Lower leg skin (tissue), 4 donors: Measurements from ENCODE around the gene NUDT19. TPM values are rescaled to one million over a fixed set of nuclear protein-coding genes. Genes with fewer than 3 reads are reported as not detected.
"Not testable (repeated sequence)": the region's sequence is repeated elsewhere in the genome, so short reads cannot be mapped to it uniquely, and the experiment has no call there.

Source experiments
- DNase-seq, 2 donors: peaks; one replicate each; pipeline ENCODE4 v3.0.0-alpha.2; 2019; ENCODE audit warnings: low spot score in 2 of 2
- H3K4me3 ChIP-seq: fragments of 200-600 bp; sonication (generic); 2 replicates; pipeline ENCODE4 v1.5.1; 2017; ENCODE audit warnings: mild to moderate bottlenecking, low read depth; ENCODE audit not compliant: poor library complexity, severe bottlenecking
- CTCF ChIP-seq, 3 donors: fragments of 450-650 bp; IDR thresholded peaks; one replicate each; pipeline ENCODE4 v1.5.1; 2016; ENCODE audit warnings: antibody characterized with exemption in 3 of 3, mild to moderate bottlenecking in 3 of 3, moderate library complexity in 2 of 3
- POLR2A ChIP-seq, 2 donors: fragments of 450-650 bp; IDR thresholded peaks; one replicate each; pipeline ENCODE4 v1.6.1; 2016 to 2017; ENCODE audit warnings: antibody characterized with exemption in 2 of 2, mild to moderate bottlenecking in 1 of 2, moderate library complexity in 1 of 2
- WGBS, 2 donors: methylation state at CpG; one replicate each; pipeline ENCODE4 v1.1.5; 2018; 5-methylcytosine and 5-hydroxymethylcytosine counted together
- intact Hi-C: fragments of 100-400 bp; cut with DNase I; formaldehyde crosslinking; loops from one replicate; pipeline ENCODE4 v1.15.0; 2023; ENCODE audit warnings: low total_unique reads
- total RNA-seq, 4 donors: library from RNA; depleted of rRNA; stranded (reverse); fragments of >200 nt; gene quantifications; one replicate each; pipeline ENCODE4 v1.1.0, GENCODE V29; 2016

The NUDT19 gene
- total RNA-seq, 4 donors from 2014 or later = 14.8 to 19.2 (median 18.6) TPM

GRCh38 chr19:32688311-32688710, 3.3 kb upstream of the NUDT19 start:
- DNase-seq = no peak
- TF ChIP-seq CTCF (IDR thresholded peaks at IDR 0.05) (no peak), POLR2A (IDR thresholded peaks at IDR 0.05) (no peak)
- no peak overlapping the region for H3K4me3 ChIP-seq
- WGBS, 2 donors = 58 to 68% methylated on average over 1 of the region's 1 CpG
- intact Hi-C loops = no loop called here

GRCh38 chr19:32691952-32692726, 518 bp downstream of the NUDT19 start:
- 0% methylated on average over 2 to 78 of the region's 93 CpGs for WGBS, 2 donors
- TF ChIP-seq POLR2A (IDR thresholded peaks at IDR 0.05) (no peak), CTCF (IDR thresholded peaks at IDR 0.05) (no peak)
- H3K4me3 ChIP-seq = peak overlapping the region; percentile 75
- DNase-seq = peak; percentile 45 to 91
- intact Hi-C loops = no loop called here

GRCh38 chr19:32692727-32693061, 1.1 kb downstream of the NUDT19 start:
- intact Hi-C loops = no loop called here
- 4 to 18% methylated on average over 5 to 7 of the region's 7 CpGs for WGBS, 2 donors
- peak overlapping the region; percentile 75 for H3K4me3 ChIP-seq
- DNase-seq = no peak
- TF ChIP-seq POLR2A (IDR thresholded peaks at IDR 0.05) (no peak), CTCF (IDR thresholded peaks at IDR 0.05) (no peak)

- DNase-seq, intact Hi-C loops, H3K4me3 ChIP-seq: not testable (repeated sequence)
- WGBS, 2 donors = 85 to 88% methylated on average over 20 of the region's 20 CpGs
These were observed 1.8 kb downstream of the NUDT19 start for GRCh38 chr19:32693151-32694108.

- WGBS, 2 donors = 33 to 42% methylated on average over 2 of the region's 2 CpGs
- H3K4me3 ChIP-seq, DNase-seq, intact Hi-C loops: not testable (repeated sequence)
These were observed 2.7 kb downstream of the NUDT19 start for GRCh38 chr19:32694316-32694715.

- DNase-seq, H3K4me3 ChIP-seq, intact Hi-C loops: not testable (repeated sequence)
- WGBS, 2 donors = 23 to 28% methylated on average over 2 of the region's 2 CpGs
These were observed 3.2 kb downstream of the NUDT19 start for GRCh38 chr19:32694851-32695250.

GRCh38 chr19:32695506-32695905, 3.9 kb downstream of the NUDT19 start:
- H3K4me3 ChIP-seq, intact Hi-C loops, DNase-seq: not testable (repeated sequence)
- 63 to 73% methylated on average over 6 of the region's 6 CpGs for WGBS, 2 donors

- DNase-seq, H3K4me3 ChIP-seq, intact Hi-C loops: not testable (repeated sequence)
- WGBS, 2 donors = 82 to 87% methylated on average over 3 of the region's 3 CpGs
These were observed 5.2 kb downstream of the NUDT19 start for GRCh38 chr19:32696771-32697170.

- H3K4me3 ChIP-seq, intact Hi-C loops, DNase-seq: not testable (repeated sequence)
- WGBS, 2 donors = 87 to 96% methylated on average over 7 of the region's 7 CpGs
These were observed 8.5 kb downstream of the NUDT19 start for GRCh38 chr19:32700129-32700528.
